Lower lobe of right lung (tissue), 2 donors: ENCODE data around the gene FRAS1. TPM values are rescaled to one million over a fixed set of nuclear protein-coding genes. Genes with fewer than 3 reads are reported as not detected.
"Not testable (repeated sequence)": the region's sequence is repeated elsewhere in the genome, so short reads cannot be mapped to it uniquely, and the experiment has no call there.

Source experiments
- ATAC-seq, 2 donors: fragments of 200-7000 bp; cut with Tn5 transposase; one replicate each; pipeline ENCODE4 v1.9.1; 2020 to 2022; ENCODE audit warnings: mild to moderate bottlenecking in 2 of 2, moderate library complexity in 2 of 2
- DNase-seq: peaks from one replicate; pipeline ENCODE4 v3.0.0-alpha.2; 2020
- H3K27ac ChIP-seq: fragments of 200-600 bp; one replicate; pipeline ENCODE4 v1.8.0; 2022
- H3K27me3 ChIP-seq: fragments of 200-600 bp; one replicate; pipeline ENCODE4 v1.8.0; 2022; ENCODE audit warnings: low read depth
- H3K36me3 ChIP-seq: fragments of 200-600 bp; one replicate; pipeline ENCODE4 v1.8.0; 2022; ENCODE audit warnings: mild to moderate bottlenecking
- H3K4me1 ChIP-seq: fragments of 200-600 bp; one replicate; pipeline ENCODE4 v1.8.0; 2022
- H3K4me3 ChIP-seq: fragments of 200-600 bp; one replicate; pipeline ENCODE4 v1.8.0; 2022; ENCODE audit warnings: mild to moderate bottlenecking
- H3K9me3 ChIP-seq: fragments of 200-600 bp; one replicate; pipeline ENCODE4 v1.8.0; 2022
- CTCF ChIP-seq: fragments of 200-600 bp; IDR thresholded peaks from one replicate; pipeline ENCODE4 v1.8.0; 2022; ENCODE audit warnings: antibody characterized with exemption, mild to moderate bottlenecking
- intact Hi-C: fragments of 100-400 bp; cut with DNase I; formaldehyde crosslinking; loops from one replicate; pipeline ENCODE4 v1.11.0; 2022
- total RNA-seq: library from RNA; stranded (reverse); fragmentation: NEBNext Ultra II Directional; extraction: Animal tissue kit (Norgen Biotek cat#: 25700); gene quantifications from one replicate; pipeline ENCODE4 v1.2.1, GENCODE V29; 2021
- donor health status: DM: no; HTN: yes; CAD: no; lungs with severe emphysema.

FRAS1 gene
- total RNA-seq, 1 donor from 2014 or later: 9.2 TPM

GRCh38 chr4:78460368-78460767 lies 403.2 kb downstream of the FRAS1 start:
- DNase-seq: no peak
- Histone ChIP-seq H3K27me3 (no peaks in the 10 kb centered on the region), H3K4me3 (no peak overlapping the region), H3K36me3 (no peaks in the 10 kb centered on the region), H3K4me1 (no peaks in the 10 kb centered on the region), H3K9me3 (no peaks in the 10 kb centered on the region), H3K27ac (no peak overlapping the region)
- intact Hi-C loops: no loop called here
- ATAC-seq: no peak
- TF ChIP-seq CTCF: no peak

GRCh38 chr4:78464265-78464664 lies 407.1 kb downstream of the FRAS1 start:
- ATAC-seq (no peak), DNase-seq (no peak)
- intact Hi-C loops: no loop called here
- Histone ChIP-seq H3K4me1 (no peaks in the 10 kb centered on the region), H3K27me3 (no peaks in the 10 kb centered on the region), H3K9me3 (no peaks in the 10 kb centered on the region), H3K4me3 (no peak overlapping the region), H3K36me3 (no peaks in the 10 kb centered on the region), H3K27ac (no peak overlapping the region)
- no peak for TF ChIP-seq CTCF

- H3K27ac ChIP-seq, H3K36me3 ChIP-seq, H3K4me1 ChIP-seq, H3K4me3 ChIP-seq, H3K9me3 ChIP-seq, ATAC-seq, intact Hi-C loops, H3K27me3 ChIP-seq, DNase-seq: not testable (repeated sequence)
Observed at GRCh38 chr4:78467223-78467622, 410.1 kb downstream of the FRAS1 start.

GRCh38 chr4:78468272-78468671 lies 411.1 kb downstream of the FRAS1 start:
- Histone ChIP-seq H3K4me1 (no peaks in the 10 kb centered on the region), H3K36me3 (no peaks in the 10 kb centered on the region), H3K27me3 (no peaks in the 10 kb centered on the region), H3K4me3 (no peak overlapping the region), H3K27ac (no peak overlapping the region), H3K9me3 (no peaks in the 10 kb centered on the region)
- intact Hi-C loops: no loop called here
- no peak for DNase-seq
- ATAC-seq: no peak
- TF ChIP-seq CTCF: no peak

GRCh38 chr4:78476108-78476704 lies 419.1 kb downstream of the FRAS1 start:
- intact Hi-C loops: no loop called here
- H3K36me3 ChIP-seq: no peaks in the 10 kb centered on the region
- TF ChIP-seq CTCF: no peak
- ATAC-seq: no peak
- H3K27me3 ChIP-seq: no peaks in the 10 kb centered on the region
- DNase-seq: no peak
- H3K9me3 ChIP-seq: no peaks in the 10 kb centered on the region
- H3K4me1 ChIP-seq: no peaks in the 10 kb centered on the region
- no peak overlapping the region for H3K27ac ChIP-seq
- no peak overlapping the region for H3K4me3 ChIP-seq

- intact Hi-C loops: no loop called here
- no peak for ATAC-seq
- H3K27me3 ChIP-seq: no peaks in the 10 kb centered on the region
- no peak for DNase-seq
- H3K9me3 ChIP-seq: no peaks in the 10 kb centered on the region
- H3K36me3 ChIP-seq: no peaks in the 10 kb centered on the region
- H3K27ac ChIP-seq: no peak overlapping the region
- H3K4me1 ChIP-seq: no peaks in the 10 kb centered on the region
- no peak for TF ChIP-seq CTCF
- H3K4me3 ChIP-seq: no peak overlapping the region
Observed at GRCh38 chr4:78477276-78477675, 420.2 kb downstream of the FRAS1 start.
